OCI-LY7 (cell line): Measurements from ENCODE around the gene NAV3.

Source experiments
- CTCF ChIP-seq: fragments of 200-600 bp; sonication (generic); conservative IDR thresholded peaks from 2 replicates; pipeline ENCODE4 v1.5.1; 2014; ENCODE audit warnings: mild to moderate bottlenecking, antibody characterized with exemption, low read length, moderate library complexity, mixed read lengths
- EZH2phosphoT487 ChIP-seq: fragments of 200-600 bp; sonication (generic); IDR thresholded peaks from 2 replicates; pipeline ENCODE4 v1.6.1; 2018; ENCODE audit warnings: low read depth, borderline replicate concordance, mild to moderate bottlenecking, mixed run types, antibody characterized with exemption, low read length, moderate library complexity, mixed read lengths

GRCh38 chr12:77973579-77973978, 142.9 kb downstream of the NAV3 start:
- TF ChIP-seq CTCF, result no peak
- TF ChIP-seq EZH2phosphoT487, result no peak
